ENCODE measurements around the gene COL6A3. TPM values are rescaled to one million over a fixed set of nuclear protein-coding genes. Genes with fewer than 3 reads are reported as not detected.

The COL6A3 gene
- polyA plus RNA-seq, 1 donor (not counting 4 experiments of a cell fraction or from before 2014, with no cell fraction given): not detected

DNA sequence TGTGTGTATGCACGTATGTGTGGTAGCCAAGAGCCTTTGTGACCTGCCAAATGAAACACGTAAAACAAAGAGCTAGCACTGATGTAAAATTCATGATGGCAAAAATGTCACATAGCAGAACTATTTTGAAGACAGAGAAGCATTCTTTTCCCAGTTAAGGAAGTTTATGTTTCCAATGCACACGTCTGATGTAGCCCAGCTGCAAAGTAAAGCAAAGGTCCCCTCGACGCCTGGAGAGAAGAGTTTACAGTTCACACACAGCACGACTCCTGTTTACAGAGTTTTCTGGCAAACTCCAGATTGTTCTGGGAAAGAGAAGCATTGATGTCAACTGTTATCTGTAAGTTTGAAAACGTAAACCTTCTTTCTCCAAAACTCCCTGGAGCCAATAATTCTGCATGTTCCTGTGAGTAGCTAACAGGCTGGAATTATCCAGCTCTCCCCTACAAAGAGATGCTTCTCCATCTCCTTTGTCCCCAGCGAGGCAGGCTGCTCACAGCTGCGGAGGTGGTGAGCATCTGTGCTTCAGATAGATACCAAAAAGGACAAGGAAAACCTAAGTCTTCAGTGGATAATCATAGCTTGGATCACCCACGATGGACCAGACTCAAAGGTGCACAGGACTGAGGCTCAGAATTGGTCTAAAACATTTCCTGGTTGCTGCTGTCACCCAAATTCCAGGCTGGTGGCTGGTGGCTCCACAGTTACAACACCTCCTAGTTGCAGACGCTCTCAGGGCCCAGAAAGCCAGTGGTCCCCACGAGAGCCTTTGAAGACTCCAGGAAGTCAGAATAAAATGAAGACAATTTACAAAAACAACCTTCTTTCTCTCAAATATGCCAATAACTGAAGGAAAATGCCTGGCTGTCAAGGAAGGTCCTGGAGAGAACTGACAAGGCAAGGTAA, 87.4 kb downstream of the COL6A3 start:
- dilution Hi-C loops (cut with MboI; ENCODE audit: extremely low pct_ligation_motif_present, low sequenced_read_pairs): no loop called here
- TF ChIP-seq EZH2 (IDR thresholded peaks at IDR 0.05; ENCODE audit: low read length): no peak
- TF ChIP-seq, protein P1, sequence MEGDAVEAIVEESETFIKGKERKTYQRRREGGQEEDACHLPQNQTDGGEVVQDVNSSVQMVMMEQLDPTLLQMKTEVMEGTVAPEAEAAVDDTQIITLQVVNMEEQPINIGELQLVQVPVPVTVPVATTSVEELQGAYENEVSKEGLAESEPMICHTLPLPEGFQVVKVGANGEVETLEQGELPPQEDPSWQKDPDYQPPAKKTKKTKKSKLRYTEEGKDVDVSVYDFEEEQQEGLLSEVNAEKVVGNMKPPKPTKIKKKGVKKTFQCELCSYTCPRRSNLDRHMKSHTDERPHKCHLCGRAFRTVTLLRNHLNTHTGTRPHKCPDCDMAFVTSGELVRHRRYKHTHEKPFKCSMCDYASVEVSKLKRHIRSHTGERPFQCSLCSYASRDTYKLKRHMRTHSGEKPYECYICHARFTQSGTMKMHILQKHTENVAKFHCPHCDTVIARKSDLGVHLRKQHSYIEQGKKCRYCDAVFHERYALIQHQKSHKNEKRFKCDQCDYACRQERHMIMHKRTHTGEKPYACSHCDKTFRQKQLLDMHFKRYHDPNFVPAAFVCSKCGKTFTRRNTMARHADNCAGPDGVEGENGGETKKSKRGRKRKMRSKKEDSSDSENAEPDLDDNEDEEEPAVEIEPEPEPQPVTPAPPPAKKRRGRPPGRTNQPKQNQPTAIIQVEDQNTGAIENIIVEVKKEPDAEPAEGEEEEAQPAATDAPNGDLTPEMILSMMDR (optimal IDR thresholded peaks at IDR 0.05 in 1 of 3, IDR thresholded peaks at IDR 0.05 in 1 of 3, conservative IDR thresholded peaks at IDR 0.05 in 1 of 3; ENCODE audit: extremely low read depth in 1 of 3, insufficient read depth in 2 of 3, low read length in 3 of 3): no peak

DNA sequence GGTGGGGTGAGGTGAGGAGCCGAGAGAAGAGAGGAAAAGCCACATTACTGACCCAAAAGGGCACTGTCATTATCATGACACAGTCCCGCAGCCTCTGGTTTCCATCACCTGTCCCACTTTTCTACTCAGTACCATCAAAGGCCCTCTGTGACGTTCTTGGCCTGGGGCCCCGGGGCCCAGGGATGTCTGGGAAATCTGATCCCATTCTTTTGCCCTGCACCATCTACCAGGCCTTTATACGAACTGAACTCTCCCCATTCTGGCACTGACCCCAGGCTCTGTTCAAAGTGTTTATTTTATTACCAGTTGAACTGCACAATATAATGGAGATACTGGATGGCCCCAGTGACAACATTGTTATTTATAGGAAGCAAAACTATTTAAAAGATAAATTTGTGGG, 89.1 kb downstream of the COL6A3 start:
- no peak overlapping the region for H2AFZ ChIP-seq (ENCODE audit: control insufficient read depth, low read length)
- no peak overlapping the region for H3K27ac ChIP-seq (ENCODE audit: control insufficient read depth, insufficient read depth, low read length)
- H3K4me3 ChIP-seq (ENCODE audit: control insufficient read depth in 2 of 3, extremely low read depth in 1 of 3, insufficient read depth in 2 of 3, low read depth in 1 of 3, low read length in 3 of 3): no peak overlapping the region
- TF ChIP-seq, protein P1 (optimal IDR thresholded peaks at IDR 0.05 in 1 of 3, IDR thresholded peaks at IDR 0.05 in 1 of 3, conservative IDR thresholded peaks at IDR 0.05 in 1 of 3; ENCODE audit: extremely low read depth in 1 of 3, insufficient read depth in 2 of 3, low read length in 3 of 3): no peak
- no peaks in the 10 kb centered on the region for H3K4me1 ChIP-seq (ENCODE audit: control insufficient read depth, extremely low read depth, insufficient read depth, low read length)
- H3K27me3 ChIP-seq (ENCODE audit: control insufficient read depth, extremely low read depth, insufficient read depth, low read length): peaks cover 27% of the 10 kb centered on the region
- DNase-seq (ENCODE audit: low read depth, low spot score) (no peak), FAIRE-seq (no peak)
- no peak overlapping the region for H3K4me2 ChIP-seq (ENCODE audit: control insufficient read depth, extremely low read depth, insufficient read depth, low read depth, low read length)
- H3K79me2 ChIP-seq (ENCODE audit: control insufficient read depth, insufficient read depth, low read length): no peaks in the 10 kb centered on the region
- H3K9me1 ChIP-seq (ENCODE audit: control insufficient read depth, extremely low read depth, insufficient read depth, low read length): no peaks in the 10 kb centered on the region
- H3K36me3 ChIP-seq (ENCODE audit: control insufficient read depth in 2 of 2, extremely low read depth in 1 of 2, insufficient read depth in 2 of 2, low read length in 2 of 2): no peaks in the 10 kb centered on the region
- no peaks in the 10 kb centered on the region for H3K9me3 ChIP-seq (ENCODE audit: control insufficient read depth, low read depth, low read length)
- no peak overlapping the region for H3K9ac ChIP-seq (ENCODE audit: control insufficient read depth, extremely low read depth, insufficient read depth, low read length)
- dilution Hi-C loops (cut with MboI; ENCODE audit: extremely low pct_ligation_motif_present, low sequenced_read_pairs): no loop called here
- H4K20me1 ChIP-seq (ENCODE audit: control insufficient read depth, extremely low read depth, insufficient read depth, low read length): no peaks in the 10 kb centered on the region

More for the DNA sequence above, 87.4 kb downstream of the COL6A3 start:
- FAIRE-seq: no peak
- H3K9ac ChIP-seq (ENCODE audit: control insufficient read depth, extremely low read depth, insufficient read depth, low read length): no peak overlapping the region
- no peaks in the 10 kb centered on the region for H3K9me1 ChIP-seq (ENCODE audit: control insufficient read depth, extremely low read depth, insufficient read depth, low read length)
- no peaks in the 10 kb centered on the region for H3K36me3 ChIP-seq (ENCODE audit: control insufficient read depth in 2 of 2, extremely low read depth in 1 of 2, insufficient read depth in 2 of 2, low read length in 2 of 2)
- H3K27ac ChIP-seq (ENCODE audit: control insufficient read depth, insufficient read depth, low read length): no peak overlapping the region
- H2AFZ ChIP-seq (ENCODE audit: control insufficient read depth, low read length): no peak overlapping the region
- peaks cover 24% of the 10 kb centered on the region for H3K27me3 ChIP-seq (ENCODE audit: control insufficient read depth, extremely low read depth, insufficient read depth, low read length)
- DNase-seq (ENCODE audit: low read depth, low spot score): no peak
- H3K4me3 ChIP-seq (ENCODE audit: control insufficient read depth in 2 of 3, extremely low read depth in 1 of 3, insufficient read depth in 2 of 3, low read depth in 1 of 3, low read length in 3 of 3): no peak overlapping the region
- no peaks in the 10 kb centered on the region for H3K79me2 ChIP-seq (ENCODE audit: control insufficient read depth, insufficient read depth, low read length)
- H3K4me2 ChIP-seq (ENCODE audit: control insufficient read depth, extremely low read depth, insufficient read depth, low read depth, low read length): no peak overlapping the region
- no peaks in the 10 kb centered on the region for H3K9me3 ChIP-seq (ENCODE audit: control insufficient read depth, low read depth, low read length)
- H4K20me1 ChIP-seq (ENCODE audit: control insufficient read depth, extremely low read depth, insufficient read depth, low read length): no peaks in the 10 kb centered on the region
- H3K4me1 ChIP-seq (ENCODE audit: control insufficient read depth, extremely low read depth, insufficient read depth, low read length): no peaks in the 10 kb centered on the region
